VCaP (cell line): ENCODE data around the gene MPDZ.

Experiments
- H3K27ac ChIP-seq: fragments of 450-650 bp; 2 replicates; pipeline ENCODE4 v1.5.1; 2017
- CTCF ChIP-seq: fragments of 450-650 bp; conservative IDR thresholded peaks from 2 replicates; pipeline ENCODE4 v1.5.1; 2017; ENCODE audit warnings: mild to moderate bottlenecking, moderate library complexity

Gene MPDZ

DNA sequence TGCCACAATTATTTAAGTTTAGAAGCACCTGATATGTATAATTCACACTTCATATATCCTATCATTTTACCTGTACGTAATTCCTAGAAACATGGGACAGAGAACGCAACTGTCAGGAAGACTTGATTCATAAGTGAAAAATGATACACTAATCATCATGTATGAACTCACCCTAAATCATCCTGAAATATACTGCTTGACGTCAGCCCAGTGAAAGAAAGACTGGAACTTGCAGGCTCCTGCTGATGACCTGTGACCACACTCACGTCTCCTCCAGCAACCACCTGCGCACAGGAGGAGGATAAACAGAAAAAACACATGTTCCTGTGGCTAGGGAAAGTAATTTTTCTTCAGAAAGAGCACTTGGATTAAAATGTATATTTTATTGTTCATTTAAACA is 169.7 kb downstream of the MPDZ start:
- no peak for TF ChIP-seq CTCF
- H3K27ac ChIP-seq: no peak overlapping the region

DNA sequence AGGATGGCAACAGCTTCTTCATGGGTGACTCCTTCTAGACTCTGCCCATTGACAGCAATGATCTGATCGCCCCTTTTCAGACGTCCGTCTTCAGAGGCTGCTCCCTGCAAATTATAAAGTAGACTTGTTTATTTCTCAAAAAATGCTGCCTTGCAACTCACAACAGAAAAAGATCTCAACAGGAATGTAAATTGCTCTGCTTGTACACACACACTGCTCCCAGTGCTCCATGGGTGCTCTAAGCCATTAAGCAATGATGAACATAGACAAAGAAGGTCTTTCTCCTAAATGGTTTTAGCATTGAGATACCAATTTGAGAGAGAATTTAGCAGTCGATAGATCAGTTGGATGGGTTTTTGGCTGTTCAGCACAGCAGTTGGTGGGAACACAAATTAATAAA is 172.5 kb downstream of the MPDZ start:
- TF ChIP-seq CTCF: no peak
- H3K27ac ChIP-seq: no peak overlapping the region

DNA sequence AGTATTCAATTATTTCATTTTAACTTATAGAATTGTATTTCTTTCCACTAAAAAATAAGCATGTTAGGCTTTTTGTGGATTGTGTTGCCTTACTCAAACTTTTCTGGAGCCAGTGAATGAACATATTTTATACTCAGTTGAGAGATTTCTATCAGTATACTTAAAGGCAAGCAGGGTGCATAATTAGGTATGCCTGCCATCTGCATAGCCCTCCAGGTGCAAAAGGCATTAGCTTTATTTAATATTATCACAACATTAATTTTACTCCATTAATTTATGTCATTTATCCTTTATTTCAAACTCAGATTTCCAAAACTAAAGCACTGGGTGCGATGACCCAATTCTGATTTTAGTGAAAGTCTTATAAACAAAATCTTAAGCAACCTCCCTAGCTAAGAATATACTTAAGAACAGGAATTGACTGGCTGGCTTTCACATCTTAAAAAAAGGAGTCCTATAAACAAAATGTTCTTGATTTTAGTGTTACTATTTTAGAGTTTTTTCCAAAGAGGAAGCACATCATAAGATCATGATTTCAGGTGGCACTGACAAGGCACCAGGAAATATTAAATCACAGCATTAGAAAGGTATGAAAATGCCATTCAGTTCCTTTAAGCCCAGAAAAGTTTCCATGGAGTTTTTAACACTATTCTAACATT is 178.4 kb downstream of the MPDZ start:
- H3K27ac ChIP-seq: no peak overlapping the region
- TF ChIP-seq CTCF: no peak

DNA sequence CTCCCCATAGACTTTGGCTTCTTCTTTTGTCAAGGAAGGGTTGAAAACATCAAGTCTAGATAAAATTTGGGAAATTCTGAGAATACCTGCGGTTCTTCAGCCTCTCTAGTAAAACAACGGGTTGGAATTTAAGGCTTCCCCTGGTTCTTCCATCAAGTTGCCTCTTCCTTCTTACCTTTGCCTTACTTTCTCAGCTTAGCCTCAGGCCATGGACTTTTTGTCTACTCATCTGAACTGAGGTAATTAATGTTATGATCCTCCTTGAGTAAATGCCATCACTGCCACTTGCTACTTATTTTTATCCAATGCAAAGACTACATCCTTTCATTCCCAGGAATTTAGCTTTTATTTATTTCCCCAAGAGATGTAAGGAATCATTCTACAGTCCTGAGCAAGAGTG is 184.4 kb downstream of the MPDZ start:
- H3K27ac ChIP-seq: no peak overlapping the region
- TF ChIP-seq CTCF: no peak

DNA sequence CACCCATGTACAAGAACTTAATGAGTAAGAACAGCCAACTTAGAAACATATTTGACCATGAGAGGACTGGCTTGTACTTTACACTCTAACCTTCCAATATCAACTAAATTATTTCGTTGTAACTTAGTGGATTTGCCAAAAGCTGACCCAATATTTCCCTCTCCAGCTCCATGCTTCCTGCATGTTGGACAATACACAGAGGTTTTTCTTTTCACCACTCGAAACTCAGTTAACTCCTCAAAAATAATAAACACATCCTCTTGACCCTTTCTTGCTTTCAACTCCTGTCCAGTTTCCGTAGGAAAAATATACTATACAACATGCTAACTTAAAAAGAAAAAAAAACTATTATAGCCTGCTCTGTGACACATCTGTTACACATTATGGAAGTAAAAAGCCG is 188.9 kb downstream of the MPDZ start:
- H3K27ac ChIP-seq: no peak overlapping the region
- no peak for TF ChIP-seq CTCF

GRCh38 chr9:13089666-13090065 is 189.8 kb downstream of the MPDZ start:
- TF ChIP-seq CTCF: no peak
- H3K27ac ChIP-seq: no peak overlapping the region; the same call in 1 of the 2 replicates

DNA sequence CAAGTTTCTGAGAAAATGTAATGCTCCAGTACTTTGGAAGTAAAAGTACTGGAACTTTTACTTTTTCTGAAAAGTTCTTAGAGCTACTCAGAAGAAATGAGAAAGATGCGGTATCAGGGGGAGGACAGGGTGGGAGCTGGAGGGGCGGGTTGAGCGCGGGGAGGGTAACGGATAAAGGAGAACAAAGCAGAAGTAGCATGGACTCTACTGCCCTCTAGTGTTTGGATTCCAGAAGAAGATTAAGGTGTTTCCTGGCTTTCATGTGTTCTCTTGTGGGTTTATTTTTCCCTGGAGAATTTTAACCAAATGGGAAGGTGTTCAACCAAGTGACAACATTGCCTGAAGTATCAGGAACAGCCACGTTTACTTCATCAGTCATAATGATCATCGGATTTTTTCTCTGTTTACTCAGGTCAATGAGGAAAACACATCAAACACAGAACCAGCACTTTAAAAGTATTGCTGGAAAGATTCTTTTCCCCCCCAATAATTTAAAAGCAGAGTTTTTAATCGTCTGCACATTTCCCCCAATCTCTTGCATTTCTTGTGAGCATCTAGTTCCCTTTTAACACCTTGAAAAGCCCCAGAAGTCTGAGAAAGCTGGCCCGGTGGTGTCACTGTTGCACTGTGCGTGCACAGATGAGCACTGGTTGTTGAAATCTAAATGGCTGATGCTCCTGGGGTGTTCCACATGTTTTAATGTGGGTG is 190.6 kb downstream of the MPDZ start:
- H3K27ac ChIP-seq: peak overlapping the region; percentile 36
- peak; percentile 89 for TF ChIP-seq CTCF
